H4 (cell line): ENCODE data around the gene PATE2. TPM values are rescaled to one million over a fixed set of nuclear protein-coding genes. Genes with fewer than 3 reads are reported as not detected.

Experiments used
- DNase-seq: peaks from one replicate; pipeline ENCODE4 v3.0.0-alpha.2; 2015; ENCODE audit warnings: low spot score
- total RNA-seq: library from RNA; depleted of rRNA; stranded (reverse); fragments of >200 nt; shearing (Covaris generic); gene quantifications from 2 replicates; pipeline ENCODE4 v1.2.3, GENCODE V29; 2014; rRNA removed

PATE2 gene
- not detected in 2 replicates for total RNA-seq

DNA sequence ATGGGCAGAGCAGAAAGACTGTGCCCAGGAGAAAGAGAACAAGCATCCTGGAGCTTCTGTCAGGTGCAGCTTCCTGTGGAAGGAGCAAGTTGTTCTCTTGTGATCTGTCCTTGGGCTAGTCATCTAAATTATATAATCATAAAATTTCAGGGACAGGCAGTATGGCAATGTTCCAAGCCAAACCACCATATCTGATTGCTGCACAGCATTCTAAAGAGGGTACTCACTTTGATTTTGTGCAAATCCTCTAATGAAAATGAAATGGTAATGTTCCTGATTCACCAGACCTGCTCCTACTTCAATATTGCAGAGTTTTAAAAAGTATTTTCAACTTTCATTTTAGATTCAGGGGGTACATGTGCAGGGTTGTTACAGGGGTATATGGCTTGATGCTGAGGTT, at the start of gene PATE2:
Gene PATE2 (minus strand): TSS at position 101 of the 400 bp plus-strand sequence. CDS start 55 bp downstream, at position 46.
- no peak for DNase-seq

GRCh38 chr11:125807909-125808308, 29.3 kb upstream of the PATE2 start:
- DNase-seq, result no peak

GRCh38 chr11:125802387-125802786, 23.8 kb upstream of the PATE2 start:
- no peak for DNase-seq

DNA sequence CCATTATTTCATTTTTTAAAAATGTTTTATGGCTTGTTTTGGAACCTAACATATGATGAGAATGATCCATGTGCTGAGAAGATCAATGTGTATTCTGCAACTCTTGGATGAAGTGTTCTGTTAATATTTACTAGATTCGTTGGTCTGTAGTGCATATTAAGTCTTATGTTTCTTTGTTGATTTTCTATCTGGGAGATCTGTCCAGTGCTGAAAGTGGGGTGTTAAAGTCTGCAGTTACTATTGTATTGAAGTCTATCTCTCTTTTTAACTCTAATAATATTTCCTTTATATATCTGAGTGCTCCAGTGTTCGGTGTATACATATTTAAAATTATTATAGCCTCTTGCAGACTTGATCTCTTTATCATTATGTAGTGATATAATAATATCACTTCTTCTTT, 21.2 kb upstream of the PATE2 start:
- no peak for DNase-seq

DNA sequence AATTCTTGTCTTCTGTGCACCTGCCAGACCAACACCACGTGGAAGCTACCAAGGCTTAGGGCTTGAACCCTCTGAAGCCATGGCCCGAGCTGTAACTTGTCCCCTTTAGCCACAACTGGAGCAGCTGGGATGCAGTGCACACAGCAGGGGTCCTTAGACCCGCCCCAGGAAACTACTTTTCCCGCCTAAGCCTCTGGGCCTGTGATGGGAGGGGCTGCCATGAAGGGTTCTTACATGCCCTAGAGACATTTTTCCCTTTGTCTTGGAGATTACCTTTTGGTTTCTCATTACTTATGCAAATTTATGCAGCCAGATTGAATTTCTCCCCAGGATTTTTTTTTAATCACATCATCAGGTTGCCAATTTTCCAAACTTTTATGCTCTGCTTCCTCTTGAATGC, 19.0 kb upstream of the PATE2 start:
- DNase-seq, result no peak

DNA sequence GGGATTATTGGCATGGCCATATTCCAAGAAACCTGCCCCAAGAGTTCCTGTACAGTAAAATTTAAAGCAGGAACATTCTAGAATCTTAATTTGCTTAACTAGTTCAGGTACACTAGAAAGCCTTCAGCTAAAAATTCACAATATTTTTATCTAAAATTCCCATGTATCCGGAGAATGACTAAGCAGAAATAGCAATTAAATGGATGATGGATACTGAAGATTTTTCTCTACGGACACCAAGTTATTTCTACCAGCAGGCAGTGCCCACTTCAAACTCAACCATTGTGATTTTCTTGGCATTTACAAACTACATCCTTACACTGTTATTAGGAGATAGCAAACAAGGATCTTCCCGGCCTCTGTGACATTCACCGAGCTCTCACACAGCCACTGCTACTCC, 12.2 kb upstream of the PATE2 start:
- no peak for DNase-seq

DNA sequence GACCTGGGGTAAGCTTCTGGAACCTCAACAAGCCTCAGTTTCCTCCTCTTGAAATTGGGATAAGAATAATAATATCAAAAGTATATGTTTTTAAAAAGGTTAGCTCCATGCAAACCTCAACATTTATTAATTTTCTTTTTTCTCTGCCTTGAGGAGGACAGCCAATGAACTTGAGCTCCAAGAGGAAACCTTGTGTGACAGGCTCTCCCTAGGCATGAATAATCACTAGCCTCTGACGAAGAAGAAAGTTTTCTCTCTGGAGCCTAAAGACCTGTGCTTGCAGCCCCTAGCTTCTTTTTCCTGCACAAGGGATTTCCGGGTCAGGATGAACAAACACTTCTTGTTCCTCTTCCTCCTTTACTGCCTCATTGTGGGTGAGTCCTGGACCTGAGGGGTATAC, 9.2 kb upstream of the PATE2 start, which contains the start of gene PATE3:
Gene PATE3 (plus strand): TSS at position 301 of the 400 bp plus-strand sequence. CDS start 25 bp downstream, at position 326.
- DNase-seq, result no peak

- no peak for DNase-seq
Observed at GRCh38 chr11:125784678-125785077, 6.0 kb upstream of the PATE2 start.

DNA sequence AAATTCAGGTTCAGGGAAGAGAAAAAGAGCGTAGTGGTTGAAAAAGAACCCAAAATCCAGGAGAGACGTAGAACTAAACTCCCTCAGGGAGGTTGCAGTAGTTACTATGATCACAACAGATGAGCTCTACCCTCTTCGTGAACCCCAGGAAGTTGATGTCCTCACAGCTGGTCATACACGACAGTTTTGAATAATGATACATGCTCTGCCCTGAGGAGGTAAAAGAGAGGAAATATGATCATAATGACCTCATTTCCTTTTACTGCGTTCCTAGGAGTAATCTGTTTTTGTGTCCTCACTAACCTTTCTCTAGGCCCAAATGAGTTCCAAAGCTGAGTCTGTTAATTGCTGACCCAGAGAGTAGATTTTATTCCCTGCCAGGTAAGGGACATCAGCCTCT, 1.3 kb downstream of the PATE2 start:
- peak; percentile 10 for DNase-seq

GRCh38 chr11:125773516-125773915, 5.1 kb downstream of the PATE2 start:
- DNase-seq, result no peak

GRCh38 chr11:125772834-125773505, 5.7 kb downstream of the PATE2 start:
- no peak for DNase-seq

GRCh38 chr11:125770583-125770982, 8.0 kb downstream of the PATE2 start:
- DNase-seq, result no peak

DNA sequence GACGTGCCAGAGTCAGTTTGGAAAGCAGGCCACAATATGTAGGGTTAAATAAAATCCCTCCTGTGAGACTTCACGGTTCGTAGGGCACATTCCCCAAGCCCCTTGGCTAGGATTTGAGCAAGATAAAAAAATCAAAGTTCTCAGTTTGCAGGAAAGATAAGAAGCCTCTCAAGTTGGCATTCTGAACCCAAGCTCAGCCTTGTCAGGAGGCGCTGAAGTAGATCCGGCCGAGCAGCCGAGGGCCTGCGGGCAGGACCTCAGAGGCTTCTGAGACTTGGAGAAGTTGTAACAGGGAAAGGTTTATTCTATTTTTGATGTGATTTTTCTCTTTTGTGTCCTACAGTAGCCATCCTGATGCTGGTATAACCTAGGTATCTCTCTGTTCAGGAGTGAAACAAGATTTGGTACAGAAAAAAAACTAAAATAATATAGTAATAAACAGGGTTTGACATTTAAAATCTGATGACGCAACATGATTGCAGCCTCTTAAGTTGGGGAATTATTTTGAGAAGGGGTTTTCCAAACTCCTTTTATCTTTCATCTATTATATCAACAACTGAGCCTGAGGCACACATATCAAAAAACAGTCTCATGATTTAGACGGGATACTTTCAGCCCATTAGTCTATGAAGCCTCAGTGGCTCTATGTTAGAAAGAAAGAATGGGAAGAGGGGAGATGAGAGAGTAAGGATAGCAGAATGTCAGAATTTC, 10.1 kb downstream of the PATE2 start:
- no peak for DNase-seq

GRCh38 chr11:125766251-125766650, 12.4 kb downstream of the PATE2 start:
- no peak for DNase-seq

DNA sequence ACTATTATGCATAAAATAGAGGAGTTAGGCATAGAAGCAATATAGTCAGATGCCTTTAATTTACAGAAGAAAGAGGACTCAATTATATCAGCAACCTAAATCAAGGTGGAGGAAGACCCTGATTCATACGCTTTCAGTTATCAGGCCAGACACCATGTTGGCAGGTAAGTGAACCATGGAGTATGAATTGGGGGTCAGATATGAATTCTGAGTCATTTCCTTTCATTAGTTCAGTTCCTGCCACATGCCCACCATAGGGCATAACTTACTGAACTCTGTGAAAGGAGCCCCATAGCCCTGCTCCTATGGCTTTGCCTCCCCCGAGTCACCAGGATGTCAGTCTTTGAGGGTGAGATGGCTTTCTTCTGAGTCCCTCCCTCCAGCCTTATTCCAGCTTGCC, 15.1 kb downstream of the PATE2 start:
- DNase-seq, result no peak

DNA sequence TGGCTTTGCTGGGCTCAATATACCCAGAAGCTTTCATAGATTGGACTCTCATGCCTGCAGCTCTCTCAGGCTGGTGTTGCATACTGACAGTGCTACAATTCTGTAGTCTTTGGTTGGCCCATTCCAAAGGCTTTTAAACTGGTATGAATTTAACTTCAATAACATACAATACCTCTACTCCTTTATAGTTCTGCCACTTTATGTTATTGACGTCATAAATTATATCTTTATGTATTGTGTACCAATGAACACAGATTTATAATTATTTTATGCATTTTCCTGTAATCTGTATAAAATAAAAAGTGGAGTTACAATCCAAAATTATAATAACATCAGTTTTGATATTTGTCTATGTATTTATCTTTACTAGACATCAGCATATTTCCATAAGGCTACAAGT, 16.2 kb downstream of the PATE2 start:
- no peak for DNase-seq

DNA sequence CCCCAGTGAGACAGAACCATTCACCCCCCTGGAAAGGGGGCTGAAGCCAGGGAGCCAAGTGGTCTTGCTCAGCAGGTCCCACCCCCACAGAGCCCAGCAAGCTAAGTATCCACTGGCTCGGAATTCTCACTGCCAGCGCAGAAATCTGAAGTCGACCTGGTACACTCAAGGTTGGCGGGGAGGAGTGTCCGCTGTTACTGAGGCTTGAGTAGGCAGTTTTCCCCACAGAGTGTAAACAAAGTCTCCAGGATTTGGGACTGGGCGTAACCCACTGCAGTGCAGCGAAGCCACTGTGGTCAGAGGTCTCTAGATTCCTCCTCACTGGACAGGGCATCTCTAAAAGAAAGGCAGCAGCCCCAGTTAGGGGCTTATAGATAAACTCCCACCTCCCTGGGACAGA, 22.6 kb downstream of the PATE2 start:
- DNase-seq, result no peak

DNA sequence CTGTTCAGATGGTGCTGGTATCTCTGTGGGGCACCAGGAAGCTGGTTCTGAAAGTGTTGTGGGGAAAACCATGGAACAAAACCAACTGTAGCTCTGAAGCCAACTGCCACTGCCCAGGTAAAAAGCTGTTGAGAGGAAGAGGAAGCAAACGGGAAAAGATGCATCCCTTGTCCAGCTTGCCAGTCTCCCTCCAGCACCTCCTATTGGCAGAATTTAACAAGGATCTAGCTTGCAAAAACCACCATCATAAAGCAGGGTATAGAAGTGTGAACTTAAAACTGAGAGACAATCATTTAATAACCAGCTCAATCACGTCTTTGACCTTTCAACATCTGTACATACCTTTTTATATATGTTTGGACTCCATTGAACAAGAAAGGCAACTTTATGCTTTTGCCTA, 28.0 kb downstream of the PATE2 start:
- no peak for DNase-seq

DNA sequence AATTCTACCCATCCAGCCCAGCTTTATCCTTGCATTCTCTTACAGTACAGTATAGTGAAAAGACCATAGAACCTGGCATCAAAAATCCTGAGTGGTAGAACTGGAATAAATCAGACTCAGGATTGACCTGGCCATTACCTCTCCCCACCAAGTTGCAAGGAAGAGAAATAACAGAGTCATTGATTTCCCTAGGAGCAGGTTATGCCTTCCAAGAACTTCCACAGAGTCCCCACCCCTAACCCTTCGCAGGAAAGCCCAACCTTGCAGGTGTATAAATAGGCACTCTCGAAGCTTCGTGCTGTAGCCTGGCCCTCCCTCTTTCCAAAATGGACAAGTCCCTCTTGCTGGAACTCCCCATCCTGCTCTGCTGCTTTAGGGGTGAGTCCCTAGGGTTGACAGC, 32.6 kb downstream of the PATE2 start, which contains the start of gene PATE1:
Gene PATE1 (plus strand): TSS at position 301 of the 400 bp plus-strand sequence. CDS start 26 bp downstream, at position 327.
- DNase-seq, result no peak

- DNase-seq, result no peak
Observed at GRCh38 chr11:125743681-125744080, 34.9 kb downstream of the PATE2 start.

DNA sequence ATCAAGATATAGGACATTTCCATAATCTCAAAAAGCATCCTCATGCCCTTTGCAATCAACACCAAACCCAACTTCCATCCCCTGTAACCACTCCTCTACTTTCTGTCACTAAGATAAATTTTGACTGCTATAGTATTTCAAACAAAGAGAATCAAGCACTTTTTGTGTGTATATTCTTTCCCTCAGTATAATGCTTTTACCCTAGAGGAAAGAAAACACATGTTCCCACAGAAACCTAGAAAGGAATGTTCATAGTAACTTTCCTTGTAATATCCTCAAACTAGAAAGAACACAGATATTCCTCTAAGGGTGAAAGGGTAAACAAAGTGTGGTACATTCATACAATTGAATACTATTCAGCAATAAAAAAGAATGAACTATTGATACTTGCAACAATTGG, 38.0 kb downstream of the PATE2 start:
- no peak for DNase-seq

- no peak for DNase-seq
Observed at GRCh38 chr11:125728969-125729368, 49.7 kb downstream of the PATE2 start.
